SU-DHL-6 (cell line): Measurements from ENCODE around the gene CFAP68.

ENCODE experiments used
- CTCF ChIP-seq: fragments of 200-600 bp; sonication (generic); IDR thresholded peaks from one replicate; pipeline ENCODE4 v1.5.1; 2017; ENCODE audit warnings: antibody characterized with exemption, mild to moderate bottlenecking, low read length, moderate library complexity; ENCODE audit not compliant: insufficient read depth, poor library complexity, severe bottlenecking
- EZH2phosphoT487 ChIP-seq: fragments of 200-600 bp; sonication (generic), shearing (Covaris generic); conservative IDR thresholded peaks from 2 replicates; pipeline ENCODE4 v1.6.1; 2018; ENCODE audit warnings: mild to moderate bottlenecking, antibody characterized with exemption, low read length, moderate library complexity, mixed read lengths

GRCh38 chr11:111923351-111923788 is 44.0 kb downstream of the CFAP68 start:
- no peak for TF ChIP-seq CTCF
- no peak for TF ChIP-seq EZH2phosphoT487
